ENCODE results near the gene PPP2R2C. TPM values are rescaled to one million over a fixed set of nuclear protein-coding genes. Genes with fewer than 3 reads are reported as not detected.
A peak's percentile ranks its signal among the peaks of the same experiment; 100 is the strongest.

PPP2R2C gene
- total and polyA plus RNA-seq, 11 donors: 0.22 to 20.0 (median 6.8) TPM

GRCh38 chr4:6440506-6441201 is 31.8 kb downstream of the PPP2R2C start:
- peak in 1 of 5 donors; percentile 33 for DNase-seq
- TF ChIP-seq POLR2A (IDR thresholded peaks at IDR 0.05) (no peak), CTCF (IDR thresholded peaks at IDR 0.05) (no peak)
- H3K27me3 ChIP-seq: peaks cover 0 to 25% (median 0%) of the 10 kb centered on the region in 9 donors
- intact Hi-C loops (cut with DNase I): no loop called here
- H3K4me3 ChIP-seq: no peak overlapping the region
- no peak overlapping the region for H3K27ac ChIP-seq
- 54 to 75% (median 66%) methylated on average over 6 to 8 of the region's 8 CpGs for WGBS, 4 donors
- no peaks in the 10 kb centered on the region for H3K36me3 ChIP-seq
- H3K4me1 ChIP-seq: peaks cover 0 to 3% (median 0%) of the 10 kb centered on the region in 12 donors
- H3K9me3 ChIP-seq: peaks cover 0 to 3% (median 0%) of the 10 kb centered on the region in 12 donors
- ATAC-seq: no peak

- DNase-seq: no peak
- H3K4me1 ChIP-seq: no peaks in the 10 kb centered on the region
- TF ChIP-seq CTCF (IDR thresholded peaks at IDR 0.05): no peak
- no peak for TF ChIP-seq POLR2A (IDR thresholded peaks at IDR 0.05)
- H3K4me3 ChIP-seq: no peak overlapping the region
- H3K9me3 ChIP-seq: peaks cover 0 to 16% (median 3%) of the 10 kb centered on the region in 12 donors
- intact Hi-C loops (cut with DNase I): no loop called here
- H3K27me3 ChIP-seq: peaks cover 0 to 25% (median 0%) of the 10 kb centered on the region in 9 donors
- no peak overlapping the region for H3K27ac ChIP-seq
- H3K36me3 ChIP-seq: no peaks in the 10 kb centered on the region
- WGBS, 4 donors: 73 to 81% (median 76%) methylated on average over 6 of the region's 6 CpGs
- ATAC-seq: no peak
Observed at GRCh38 chr4:6439120-6439762, 33.2 kb downstream of the PPP2R2C start.

GRCh38 chr4:6437826-6438238 is 34.6 kb downstream of the PPP2R2C start:
- H3K4me1 ChIP-seq: no peaks in the 10 kb centered on the region
- ATAC-seq (no peak), DNase-seq (no peak)
- H3K4me3 ChIP-seq: no peak overlapping the region
- H3K27me3 ChIP-seq: peaks cover 0 to 19% (median 0%) of the 10 kb centered on the region in 9 donors
- 59 to 71% (median 64%) methylated on average over 5 of the region's 5 CpGs for WGBS, 4 donors
- TF ChIP-seq POLR2A (IDR thresholded peaks at IDR 0.05): no peak
- no peak for TF ChIP-seq CTCF (IDR thresholded peaks at IDR 0.05)
- H3K27ac ChIP-seq: no peak overlapping the region
- intact Hi-C loops (cut with DNase I): no loop called here
- no peaks in the 10 kb centered on the region for H3K36me3 ChIP-seq
- H3K9me3 ChIP-seq: peaks cover 0 to 16% (median 3%) of the 10 kb centered on the region in 12 donors

GRCh38 chr4:6435010-6435409 is 37.4 kb downstream of the PPP2R2C start:
- Histone ChIP-seq H3K9me3 (peaks cover 0 to 16% (median 3%) of the 10 kb centered on the region in 12 donors), H3K27me3 (peaks cover 0 to 3% (median 0%) of the 10 kb centered on the region in 9 donors), H3K27ac (no peak overlapping the region), H3K36me3 (no peaks in the 10 kb centered on the region), H3K4me1 (no peaks in the 10 kb centered on the region), H3K4me3 (no peak overlapping the region)
- no peak for ATAC-seq
- intact Hi-C loops (cut with DNase I): no loop called here
- no peak for DNase-seq
- no peak for TF ChIP-seq POLR2A (IDR thresholded peaks at IDR 0.05)
- TF ChIP-seq CTCF (IDR thresholded peaks at IDR 0.05): no peak

All from heart left ventricle (tissue), 16 donors.